ENCODE data around the gene ZFTA. TPM values are rescaled to one million over a fixed set of nuclear protein-coding genes. Genes with fewer than 3 reads are reported as not detected.
"Not testable (repeated sequence)": the region's sequence is repeated elsewhere in the genome, so short reads cannot be mapped to it uniquely, and the experiment has no call there.

The ZFTA gene
- 90.3 TPM for total RNA-seq

DNA sequence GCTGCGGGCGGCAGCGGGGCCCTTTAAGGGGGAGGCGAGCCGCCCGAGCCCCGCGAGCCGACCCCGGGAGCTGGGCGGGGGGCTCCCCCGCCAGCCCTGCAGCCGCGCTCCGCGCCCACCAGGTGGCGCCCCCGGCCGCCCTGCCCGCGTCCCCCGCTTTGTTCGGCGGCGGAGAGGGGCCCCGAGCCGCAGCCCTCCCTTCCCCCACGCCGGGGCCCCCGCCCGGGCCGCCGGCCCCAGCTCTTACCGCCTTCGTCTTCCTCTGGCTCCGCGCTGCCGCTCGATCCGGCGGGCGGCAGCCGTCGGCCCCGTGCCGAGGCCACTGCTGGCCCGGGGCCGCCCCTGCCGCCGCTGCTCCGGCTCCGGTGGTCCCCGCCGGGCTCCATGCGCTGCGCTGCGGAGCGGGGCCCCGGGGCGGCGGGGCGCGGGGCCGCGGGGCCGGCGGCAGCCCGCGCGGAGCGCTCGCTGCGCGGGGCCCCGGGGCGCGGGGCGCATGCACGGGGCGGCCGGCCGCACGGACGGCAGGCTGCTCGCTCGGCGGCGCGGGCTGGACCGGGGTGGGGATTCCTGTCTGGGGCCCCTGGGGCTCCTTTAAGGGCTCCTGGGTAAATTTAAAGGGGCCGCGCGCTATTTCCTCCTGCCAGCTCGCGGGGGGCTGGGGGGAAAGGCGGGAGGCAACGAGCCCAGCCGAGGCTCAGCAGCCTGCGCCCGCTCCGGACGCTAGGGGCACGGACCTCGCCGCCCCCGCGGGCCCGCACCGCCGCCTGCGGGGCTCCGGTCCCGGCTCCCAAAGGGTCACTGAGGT is at the start of gene ZFTA:
ZFTA (minus strand) TSS at position 539 of the 805 bp plus-strand sequence; CDS start at position 386, 153 bp downstream.
- DNase-seq = no peak

DNA sequence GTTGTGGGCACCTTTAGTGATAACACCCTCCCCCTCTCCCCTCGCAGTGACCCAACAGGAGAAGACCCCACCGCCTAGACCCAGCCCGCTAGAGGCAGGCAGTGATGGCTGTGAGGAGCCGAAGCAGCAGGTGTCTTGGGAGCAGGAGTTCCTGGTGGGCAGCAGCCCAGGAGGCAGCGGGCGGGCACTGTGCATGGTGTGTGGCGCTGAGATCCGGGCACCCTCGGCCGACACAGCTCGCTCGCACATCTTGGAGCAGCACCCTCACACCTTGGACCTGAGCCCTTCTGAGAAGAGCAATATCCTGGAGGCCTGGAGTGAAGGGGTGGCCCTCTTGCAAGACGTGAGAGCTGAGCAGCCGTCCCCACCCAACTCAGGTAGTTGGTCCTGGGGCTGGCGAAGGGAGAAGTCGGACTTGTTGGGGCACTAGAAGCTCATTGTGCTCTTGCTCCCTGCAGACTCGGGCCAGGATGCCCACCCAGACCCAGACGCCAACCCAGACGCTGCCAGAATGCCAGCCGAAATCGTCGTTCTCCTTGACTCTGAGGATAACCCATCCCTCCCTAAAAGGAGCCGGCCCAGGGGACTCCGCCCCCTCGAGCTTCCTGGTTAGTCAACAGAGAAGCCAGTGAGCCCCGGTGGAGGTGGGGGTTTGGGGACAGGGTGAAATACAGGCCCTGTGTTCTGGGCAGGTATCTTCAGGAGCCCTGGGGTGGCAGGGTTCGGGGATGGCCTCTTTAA is 49.4 kb upstream of the ZFTA start:
- no peak for DNase-seq

- DNase-seq = no peak
Measured at GRCh38 chr11:63816732-63817131, 48.2 kb upstream of the ZFTA start.

GRCh38 chr11:63816166-63816565 is 47.6 kb upstream of the ZFTA start:
- no peak for DNase-seq

DNA sequence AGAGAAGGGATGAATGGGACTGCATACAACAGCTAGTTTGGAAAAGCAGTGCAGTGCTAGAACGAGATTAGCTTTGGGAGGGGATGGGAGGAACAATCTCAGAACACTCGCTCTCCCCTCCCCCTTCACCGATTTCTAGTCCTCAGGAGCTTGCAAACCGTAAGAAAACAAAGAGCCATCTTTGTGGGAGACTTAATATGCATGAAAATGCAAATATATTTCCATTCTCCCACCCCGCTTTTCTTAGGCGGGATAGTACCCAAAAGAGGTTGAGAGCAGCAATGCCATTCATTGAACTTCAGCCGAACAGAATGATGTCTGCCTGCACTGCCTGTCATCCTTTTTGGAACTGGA is 45.8 kb upstream of the ZFTA start:
- no peak for DNase-seq

GRCh38 chr11:63813563-63814382 is 45.2 kb upstream of the ZFTA start:
- DNase-seq = no peak

DNA sequence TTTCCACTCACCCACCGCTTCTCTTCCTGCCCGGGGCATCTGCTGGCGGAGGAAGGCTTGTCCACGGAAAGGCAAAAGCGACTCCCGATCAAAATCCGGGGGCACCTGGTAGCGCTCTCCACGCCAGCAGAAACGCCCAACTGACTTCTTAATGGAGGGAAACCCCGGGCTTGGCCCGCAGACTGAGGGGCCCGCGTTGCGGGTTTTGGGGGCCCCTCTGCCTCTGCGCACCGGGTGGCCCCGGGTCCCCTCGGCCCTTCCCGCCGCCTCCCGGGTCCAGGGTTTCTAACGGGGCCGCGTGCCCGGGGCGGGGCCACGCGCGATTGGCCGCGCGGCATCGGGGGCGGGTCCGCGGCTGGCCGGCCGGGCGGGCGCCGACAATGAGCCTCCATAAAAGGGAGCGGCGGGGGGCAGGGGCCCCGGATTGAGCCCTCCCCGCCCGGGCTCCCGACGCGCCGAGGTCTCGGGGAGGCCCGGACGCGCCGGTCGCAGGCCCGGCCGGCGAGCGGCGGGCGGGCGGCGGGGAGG is 44.5 kb upstream of the ZFTA start, which contains the start of gene SPINDOC:
SPINDOC (plus strand) TSS at position 422 of the 528 bp plus-strand sequence. CDS start 231 bp downstream, outside the sequence.
- DNase-seq = peak; percentile 72

DNA sequence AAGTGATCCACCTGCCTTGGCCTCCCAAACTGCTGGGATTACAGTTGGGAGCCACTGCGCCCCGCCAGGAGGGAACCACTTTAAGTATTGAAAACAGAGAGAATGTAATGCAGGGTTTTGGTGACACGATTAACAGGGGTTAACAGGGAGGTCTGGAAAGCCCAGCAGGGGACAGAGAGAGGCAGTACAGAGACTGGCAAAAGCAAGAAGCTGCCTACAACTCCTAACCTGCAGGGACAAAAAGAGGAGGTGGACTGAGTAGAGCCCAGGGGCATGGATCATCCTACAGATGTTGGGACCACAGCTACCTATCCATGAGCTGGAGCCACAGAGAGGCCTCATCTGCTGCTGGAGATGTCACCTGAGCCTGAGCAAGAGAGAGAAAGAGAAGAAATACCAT is 42.9 kb upstream of the ZFTA start:
- DNase-seq = no peak

- not testable (repeated sequence) for DNase-seq
Measured at GRCh38 chr11:63810383-63810782, 41.8 kb upstream of the ZFTA start.

- no peak for DNase-seq
Measured at GRCh38 chr11:63805844-63806415, 37.4 kb upstream of the ZFTA start.

- DNase-seq = no peak
Measured at GRCh38 chr11:63804259-63804658, 35.7 kb upstream of the ZFTA start.

- no peak for DNase-seq
Measured at GRCh38 chr11:63802637-63803414, 34.3 kb upstream of the ZFTA start.

GRCh38 chr11:63800921-63801320 is 32.3 kb upstream of the ZFTA start:
- DNase-seq = no peak

- no peak for DNase-seq
Measured at GRCh38 chr11:63795066-63795465, 26.5 kb upstream of the ZFTA start.

DNA sequence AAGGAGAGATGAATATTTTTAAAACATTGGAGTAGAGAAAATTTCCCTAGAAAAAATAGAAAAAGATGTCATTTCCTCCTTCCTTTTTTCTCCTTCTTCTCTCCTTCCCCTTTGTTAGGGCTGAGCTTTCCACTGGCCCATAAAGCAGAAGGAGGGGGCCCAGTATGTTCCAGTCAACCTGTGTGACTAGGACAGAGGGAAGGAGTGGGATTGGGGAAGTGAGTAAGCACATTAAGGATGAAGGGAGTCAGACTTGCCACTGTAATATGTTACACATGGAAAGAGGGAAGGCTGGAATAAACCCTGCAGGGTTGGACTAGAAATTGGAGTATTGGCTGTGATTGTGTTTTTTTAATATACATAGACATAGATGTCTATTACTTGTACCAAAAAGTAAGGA is 24.6 kb upstream of the ZFTA start:
- DNase-seq = no peak

DNA sequence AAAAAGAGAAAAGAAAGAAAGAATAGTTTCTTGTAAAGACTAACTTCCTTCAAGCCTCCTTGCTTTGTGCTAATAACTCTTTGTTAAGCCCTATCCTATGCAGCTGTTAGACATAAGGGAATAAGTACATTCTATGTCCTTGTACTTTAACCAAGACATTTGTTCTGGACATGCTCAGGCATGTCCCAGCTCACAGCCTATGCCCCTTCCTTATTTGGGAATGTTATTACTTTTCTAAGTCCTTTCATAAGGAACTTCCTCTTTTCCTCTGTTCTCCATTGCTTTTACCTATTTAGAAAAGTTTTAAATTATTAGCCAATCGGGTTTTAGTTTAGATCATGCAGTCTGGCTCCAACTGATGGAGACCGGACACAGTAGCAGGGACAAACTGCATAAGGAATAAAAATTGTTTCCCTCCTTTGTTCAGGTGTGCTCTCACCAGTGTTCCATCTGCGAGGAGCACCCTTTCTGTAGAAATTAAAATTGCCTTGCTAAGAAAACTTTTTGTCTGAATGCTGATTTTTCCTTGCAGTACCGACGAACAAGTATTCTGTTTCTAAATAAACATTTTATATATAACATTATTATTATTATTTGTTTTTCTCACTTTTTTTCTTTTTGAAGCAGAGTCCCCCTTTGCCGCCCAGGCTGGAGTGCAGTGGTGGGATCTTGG is 23.1 kb upstream of the ZFTA start:
- no peak for DNase-seq

DNA sequence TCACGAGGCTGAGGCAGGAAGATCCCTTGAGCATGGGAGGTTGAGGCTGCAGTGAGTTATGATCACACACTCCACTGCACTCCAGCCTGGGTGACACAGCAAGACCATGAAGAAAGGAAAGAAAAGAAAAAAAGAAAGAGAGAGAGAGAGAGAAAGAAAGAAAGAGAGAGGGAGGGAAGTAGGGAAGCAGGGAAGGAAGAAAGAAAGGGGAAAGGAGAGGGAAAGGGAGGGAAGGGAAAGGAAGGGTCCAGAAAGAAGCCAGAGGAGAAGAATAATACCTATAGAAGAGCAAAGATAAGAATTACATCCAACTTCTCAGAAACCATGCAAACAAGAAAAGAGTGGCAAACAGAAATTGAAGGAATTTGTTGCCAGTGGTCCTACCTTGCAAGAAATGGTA is 17.2 kb upstream of the ZFTA start:
- DNase-seq = no peak

- DNase-seq = no peak
Measured at GRCh38 chr11:63783925-63784592, 15.5 kb upstream of the ZFTA start.

GRCh38 chr11:63782749-63783148 is 14.2 kb upstream of the ZFTA start:
- DNase-seq = no peak

DNA sequence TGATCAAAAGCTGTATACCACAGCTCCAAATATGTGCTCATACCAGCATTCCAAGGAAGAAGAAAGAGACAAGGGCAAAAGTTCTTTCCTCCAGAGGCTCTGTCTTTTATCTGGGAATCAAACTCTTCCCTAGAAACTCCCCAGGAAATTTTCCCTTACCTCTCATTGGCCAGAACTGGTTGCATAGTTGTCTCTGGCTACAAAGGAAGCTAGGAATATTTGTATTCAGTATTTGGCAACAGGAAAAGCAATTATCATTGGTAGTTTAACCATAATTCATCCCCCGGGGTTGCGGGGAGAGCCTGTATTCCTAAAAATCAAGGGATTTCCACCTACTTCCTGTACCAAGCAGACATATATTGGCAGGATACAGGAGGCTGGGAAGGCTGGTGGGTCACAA is 10.5 kb upstream of the ZFTA start:
- DNase-seq = no peak
